ENCODE data around the gene RRH. TPM values are rescaled to one million over a fixed set of nuclear protein-coding genes. Genes with fewer than 3 reads are reported as not detected.

Gene RRH
- polyA plus RNA-seq, 1 donor (not counting 4 experiments of a cell fraction or from before 2014, with no cell fraction given), result 0.20 TPM

DNA sequence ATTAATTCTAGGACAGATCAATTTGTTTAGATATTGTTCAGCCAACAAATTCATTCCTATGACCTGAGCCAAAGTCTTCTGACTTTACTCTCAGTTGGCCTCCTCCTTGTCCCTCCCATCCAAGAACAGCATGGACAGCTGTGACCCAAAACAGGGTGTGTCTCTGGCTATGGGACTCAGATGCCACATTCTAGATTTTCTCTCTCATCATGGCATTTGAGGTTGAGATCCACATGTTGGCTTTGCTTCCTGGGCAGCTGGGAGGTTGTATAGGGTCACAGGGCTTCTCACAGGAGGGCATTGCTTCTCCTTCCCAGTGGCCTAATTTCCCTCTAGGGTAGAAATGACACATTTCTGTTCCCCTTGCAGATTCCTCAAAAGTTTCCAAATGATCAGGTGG lies 62.3 kb downstream of the RRH start:
- no peaks in the 10 kb centered on the region for H3K4me1 ChIP-seq (ENCODE audit: control insufficient read depth, extremely low read depth, insufficient read depth, low read length)
- FAIRE-seq, result no peak
- H2AFZ ChIP-seq (ENCODE audit: control insufficient read depth, low read length), result no peak overlapping the region
- H3K9me1 ChIP-seq (ENCODE audit: control insufficient read depth, extremely low read depth, insufficient read depth, low read length), result no peaks in the 10 kb centered on the region
- no peaks in the 10 kb centered on the region for H3K27me3 ChIP-seq (ENCODE audit: control insufficient read depth, extremely low read depth, insufficient read depth, low read length)
- H3K4me3 ChIP-seq (ENCODE audit: control insufficient read depth in 2 of 3, extremely low read depth in 1 of 3, insufficient read depth in 2 of 3, low read depth in 1 of 3, low read length in 3 of 3), result no peak overlapping the region
- no peaks in the 10 kb centered on the region for H3K79me2 ChIP-seq (ENCODE audit: control insufficient read depth, insufficient read depth, low read length)
- dilution Hi-C loops (cut with MboI; ENCODE audit: extremely low pct_ligation_motif_present, low sequenced_read_pairs), result no loop called here
- no peaks in the 10 kb centered on the region for H3K9me3 ChIP-seq (ENCODE audit: control insufficient read depth, low read depth, low read length)
- no peaks in the 10 kb centered on the region for H4K20me1 ChIP-seq (ENCODE audit: control insufficient read depth, extremely low read depth, insufficient read depth, low read length)
- no peak for DNase-seq (ENCODE audit: low read depth, low spot score)
- H3K9ac ChIP-seq (ENCODE audit: control insufficient read depth, extremely low read depth, insufficient read depth, low read length), result no peak overlapping the region
- TF ChIP-seq, protein P1, sequence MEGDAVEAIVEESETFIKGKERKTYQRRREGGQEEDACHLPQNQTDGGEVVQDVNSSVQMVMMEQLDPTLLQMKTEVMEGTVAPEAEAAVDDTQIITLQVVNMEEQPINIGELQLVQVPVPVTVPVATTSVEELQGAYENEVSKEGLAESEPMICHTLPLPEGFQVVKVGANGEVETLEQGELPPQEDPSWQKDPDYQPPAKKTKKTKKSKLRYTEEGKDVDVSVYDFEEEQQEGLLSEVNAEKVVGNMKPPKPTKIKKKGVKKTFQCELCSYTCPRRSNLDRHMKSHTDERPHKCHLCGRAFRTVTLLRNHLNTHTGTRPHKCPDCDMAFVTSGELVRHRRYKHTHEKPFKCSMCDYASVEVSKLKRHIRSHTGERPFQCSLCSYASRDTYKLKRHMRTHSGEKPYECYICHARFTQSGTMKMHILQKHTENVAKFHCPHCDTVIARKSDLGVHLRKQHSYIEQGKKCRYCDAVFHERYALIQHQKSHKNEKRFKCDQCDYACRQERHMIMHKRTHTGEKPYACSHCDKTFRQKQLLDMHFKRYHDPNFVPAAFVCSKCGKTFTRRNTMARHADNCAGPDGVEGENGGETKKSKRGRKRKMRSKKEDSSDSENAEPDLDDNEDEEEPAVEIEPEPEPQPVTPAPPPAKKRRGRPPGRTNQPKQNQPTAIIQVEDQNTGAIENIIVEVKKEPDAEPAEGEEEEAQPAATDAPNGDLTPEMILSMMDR (optimal IDR thresholded peaks at IDR 0.05 in 1 of 3, IDR thresholded peaks at IDR 0.05 in 1 of 3, conservative IDR thresholded peaks at IDR 0.05 in 1 of 3; ENCODE audit: extremely low read depth in 1 of 3, insufficient read depth in 2 of 3, low read length in 3 of 3), result no peak
- no peak for TF ChIP-seq EZH2 (IDR thresholded peaks at IDR 0.05; ENCODE audit: low read length)
- no peak overlapping the region for H3K27ac ChIP-seq (ENCODE audit: control insufficient read depth, insufficient read depth, low read length)
- no peak overlapping the region for H3K4me2 ChIP-seq (ENCODE audit: control insufficient read depth, extremely low read depth, insufficient read depth, low read depth, low read length)
- H3K36me3 ChIP-seq (ENCODE audit: control insufficient read depth in 2 of 2, extremely low read depth in 1 of 2, insufficient read depth in 2 of 2, low read length in 2 of 2), result no peaks in the 10 kb centered on the region

Other genes with a start within 250 kb of the RRH start
- 44.6 to 52.7 TPM (median 52.0 TPM) in 3 replicates for gene CASP6, start 124.5 kb upstream of the RRH start, polyA plus RNA-seq
- gene PLA2G12A, start 97.9 kb upstream of the RRH start, polyA plus RNA-seq, result 14.8 to 80.8 TPM (median 63.7 TPM) in 3 replicates
- not detected in 3 replicates for gene CFI, start 26.0 kb upstream of the RRH start, polyA plus RNA-seq
- 14.8 to 31.9 TPM (median 24.2 TPM) in 3 replicates for gene GAR1, start 12.2 kb upstream of the RRH start, polyA plus RNA-seq
- gene LRIT3, start 20.1 kb downstream of the RRH start, polyA plus RNA-seq, result 0.05 to 0.12 TPM (median 0.09 TPM) in 3 replicates
- gene EGF, start 84.9 kb downstream of the RRH start, polyA plus RNA-seq, result 0.58 to 1.3 TPM (median 0.97 TPM) in 3 replicates

Data from keratinocyte (primary cell).